ENCODE measurements around the gene SCRN1. TPM values are rescaled to one million over a fixed set of nuclear protein-coding genes. Genes with fewer than 3 reads are reported as not detected.

The SCRN1 gene
- total RNA-seq, 3 donors from 2014 or later = 25.9 to 32.0 (median 31.5) TPM

GRCh38 chr7:29971566-29972314 is 17.9 kb downstream of the SCRN1 start:
- H3K27me3 ChIP-seq = no peaks in the 10 kb centered on the region
- no peak for TF ChIP-seq CTCF (IDR thresholded peaks at IDR 0.05)
- no peak for TF ChIP-seq POLR2AphosphoS5 (IDR thresholded peaks at IDR 0.05)
- TF ChIP-seq POLR2A (IDR thresholded peaks at IDR 0.05) = no peak
- H3K27ac ChIP-seq = no peak overlapping the region
- no peaks in the 10 kb centered on the region for H3K4me1 ChIP-seq
- no peaks in the 10 kb centered on the region for H3K36me3 ChIP-seq
- no peak for DNase-seq (ENCODE audit: low spot score in 2 of 2)
- H3K9me3 ChIP-seq = no peaks in the 10 kb centered on the region
- intact Hi-C loops (cut with DNase I; ENCODE audit: low total_unique reads) = no loop called here
- no peak overlapping the region for H3K4me3 ChIP-seq

GRCh38 chr7:29970158-29970557 is 19.4 kb downstream of the SCRN1 start:
- intact Hi-C loops (cut with DNase I; ENCODE audit: low total_unique reads) = no loop called here
- H3K27me3 ChIP-seq = no peaks in the 10 kb centered on the region
- no peaks in the 10 kb centered on the region for H3K36me3 ChIP-seq
- TF ChIP-seq CTCF (IDR thresholded peaks at IDR 0.05) (no peak), POLR2AphosphoS5 (IDR thresholded peaks at IDR 0.05) (no peak), POLR2A (IDR thresholded peaks at IDR 0.05) (no peak)
- no peaks in the 10 kb centered on the region for H3K4me1 ChIP-seq
- no peak for DNase-seq (ENCODE audit: low spot score in 2 of 2)
- no peak overlapping the region for H3K27ac ChIP-seq
- H3K4me3 ChIP-seq = no peak overlapping the region
- H3K9me3 ChIP-seq = no peaks in the 10 kb centered on the region

- Histone ChIP-seq H3K9me3 (no peaks in the 10 kb centered on the region), H3K4me3 (no peak overlapping the region), H3K27ac (no peak overlapping the region), H3K4me1 (no peaks in the 10 kb centered on the region), H3K27me3 (no peaks in the 10 kb centered on the region), H3K36me3 (no peaks in the 10 kb centered on the region)
- TF ChIP-seq POLR2AphosphoS5 (IDR thresholded peaks at IDR 0.05) (no peak), POLR2A (IDR thresholded peaks at IDR 0.05) (no peak), CTCF (IDR thresholded peaks at IDR 0.05) (no peak)
- intact Hi-C loops (cut with DNase I; ENCODE audit: low total_unique reads) = loop anchor here (5.0 kb wide), 1 partner anchor 173 kb away; no protein-coding TSS in a partner anchor
- no peak for DNase-seq (ENCODE audit: low spot score in 2 of 2)
These were observed 19.9 kb downstream of the SCRN1 start for GRCh38 chr7:29969738-29970137.

GRCh38 chr7:29968683-29969395 is 20.8 kb downstream of the SCRN1 start:
- intact Hi-C loops (cut with DNase I; ENCODE audit: low total_unique reads) = loop anchor here (5.0 kb wide), 1 partner anchor 173 kb away; no protein-coding TSS in a partner anchor
- Histone ChIP-seq H3K4me3 (no peak overlapping the region), H3K9me3 (no peaks in the 10 kb centered on the region), H3K4me1 (no peaks in the 10 kb centered on the region), H3K36me3 (no peaks in the 10 kb centered on the region), H3K27me3 (no peaks in the 10 kb centered on the region), H3K27ac (no peak overlapping the region)
- no peak for DNase-seq (ENCODE audit: low spot score in 2 of 2)
- TF ChIP-seq CTCF (IDR thresholded peaks at IDR 0.05) (no peak), POLR2A (IDR thresholded peaks at IDR 0.05) (no peak), POLR2AphosphoS5 (IDR thresholded peaks at IDR 0.05) (no peak)

GRCh38 chr7:29965030-29965429 is 24.6 kb downstream of the SCRN1 start:
- H3K9me3 ChIP-seq = no peaks in the 10 kb centered on the region
- H3K4me1 ChIP-seq = no peaks in the 10 kb centered on the region
- H3K27me3 ChIP-seq = no peaks in the 10 kb centered on the region
- no peak overlapping the region for H3K4me3 ChIP-seq
- TF ChIP-seq POLR2AphosphoS5 (IDR thresholded peaks at IDR 0.05) (no peak), CTCF (IDR thresholded peaks at IDR 0.05) (no peak), POLR2A (IDR thresholded peaks at IDR 0.05) (no peak)
- intact Hi-C loops (cut with DNase I; ENCODE audit: low total_unique reads) = loop anchor here (5.0 kb wide), 1 partner anchor 177 kb away; no protein-coding TSS in a partner anchor
- DNase-seq (ENCODE audit: low spot score in 2 of 2) = no peak
- no peak overlapping the region for H3K27ac ChIP-seq
- H3K36me3 ChIP-seq = no peaks in the 10 kb centered on the region
